Measurements from ENCODE around the gene LGALS3BP.
A peak's percentile ranks its signal among the peaks of the same experiment; 100 is the strongest.
"Not testable (repeated sequence)": the region's sequence is repeated elsewhere in the genome, so short reads cannot be mapped to it uniquely, and the experiment has no call there.

The LGALS3BP gene

GRCh38 chr17:79024901-79025737 lies 45.4 kb upstream of the LGALS3BP start:
- peak overlapping the region; percentile 26 for H3K4me3 ChIP-seq (ENCODE audit: low read depth, low read length)
- DNase-seq (ENCODE audit: low read depth), result no peak
- TF ChIP-seq, protein P1, sequence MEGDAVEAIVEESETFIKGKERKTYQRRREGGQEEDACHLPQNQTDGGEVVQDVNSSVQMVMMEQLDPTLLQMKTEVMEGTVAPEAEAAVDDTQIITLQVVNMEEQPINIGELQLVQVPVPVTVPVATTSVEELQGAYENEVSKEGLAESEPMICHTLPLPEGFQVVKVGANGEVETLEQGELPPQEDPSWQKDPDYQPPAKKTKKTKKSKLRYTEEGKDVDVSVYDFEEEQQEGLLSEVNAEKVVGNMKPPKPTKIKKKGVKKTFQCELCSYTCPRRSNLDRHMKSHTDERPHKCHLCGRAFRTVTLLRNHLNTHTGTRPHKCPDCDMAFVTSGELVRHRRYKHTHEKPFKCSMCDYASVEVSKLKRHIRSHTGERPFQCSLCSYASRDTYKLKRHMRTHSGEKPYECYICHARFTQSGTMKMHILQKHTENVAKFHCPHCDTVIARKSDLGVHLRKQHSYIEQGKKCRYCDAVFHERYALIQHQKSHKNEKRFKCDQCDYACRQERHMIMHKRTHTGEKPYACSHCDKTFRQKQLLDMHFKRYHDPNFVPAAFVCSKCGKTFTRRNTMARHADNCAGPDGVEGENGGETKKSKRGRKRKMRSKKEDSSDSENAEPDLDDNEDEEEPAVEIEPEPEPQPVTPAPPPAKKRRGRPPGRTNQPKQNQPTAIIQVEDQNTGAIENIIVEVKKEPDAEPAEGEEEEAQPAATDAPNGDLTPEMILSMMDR (IDR thresholded peaks at IDR 0.05; ENCODE audit: insufficient read depth, low read depth, low read length, missing control alignments), result no peak

DNA sequence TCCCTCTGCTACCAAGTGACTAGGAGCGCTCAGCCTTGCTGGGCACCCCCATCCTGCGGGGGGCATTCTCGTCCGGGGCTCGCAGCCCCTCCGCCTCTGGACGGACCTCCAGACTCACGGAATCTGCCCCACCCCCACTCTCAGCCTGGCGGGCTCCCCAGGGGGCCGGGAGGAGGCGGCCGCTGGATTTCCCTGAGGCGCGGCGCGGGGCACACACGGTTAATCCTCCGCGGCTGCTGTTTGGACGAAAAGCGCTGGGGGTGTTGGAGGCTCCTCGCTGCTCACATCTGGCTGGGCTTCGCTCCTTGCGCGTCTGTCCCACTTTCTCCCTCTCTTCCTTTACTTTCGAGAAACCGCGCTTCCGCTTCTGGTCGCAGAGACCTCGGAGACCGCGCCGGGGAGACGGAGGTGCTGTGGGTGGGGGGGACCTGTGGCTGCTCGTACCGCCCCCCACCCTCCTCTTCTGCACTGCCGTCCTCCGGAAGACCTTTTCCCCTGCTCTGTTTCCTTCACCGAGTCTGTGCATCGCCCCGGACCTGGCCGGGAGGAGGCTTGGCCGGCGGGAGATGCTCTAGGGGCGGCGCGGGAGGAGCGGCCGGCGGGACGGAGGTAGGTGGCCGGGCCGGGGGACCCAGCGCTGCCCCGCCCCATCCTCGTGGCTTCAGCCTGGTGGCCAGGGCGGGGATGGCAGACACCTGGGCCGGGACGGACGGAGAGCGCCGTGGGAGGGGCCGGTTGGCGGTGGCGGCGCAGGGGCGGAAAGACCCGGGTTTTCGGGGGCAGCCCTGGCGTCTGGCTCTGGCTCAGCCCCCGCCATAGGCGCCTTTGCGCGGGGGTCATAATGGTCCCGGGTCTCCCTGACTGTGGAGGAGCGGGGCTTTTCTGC lies 44.4 kb upstream of the LGALS3BP start, which contains the start of gene C1QTNF1:
Gene C1QTNF1 (plus strand): TSS at position 284 of the 886 bp plus-strand sequence. CDS start 19,800 bp downstream, outside the sequence.
- TF ChIP-seq, protein P1 (IDR thresholded peaks at IDR 0.05; ENCODE audit: insufficient read depth, low read depth, low read length, missing control alignments), result peak; percentile 28
- peak within 1 kb of the TSS; percentile 39 for H3K4me3 ChIP-seq (ENCODE audit: low read depth, low read length)
- DNase-seq (ENCODE audit: low read depth), result peak; percentile 18

GRCh38 chr17:79023180-79023705 lies 43.5 kb upstream of the LGALS3BP start:
- TF ChIP-seq, protein P1 (IDR thresholded peaks at IDR 0.05; ENCODE audit: insufficient read depth, low read depth, low read length, missing control alignments), result no peak
- no peak overlapping the region for H3K4me3 ChIP-seq (ENCODE audit: low read depth, low read length)
- no peak for DNase-seq (ENCODE audit: low read depth)

DNA sequence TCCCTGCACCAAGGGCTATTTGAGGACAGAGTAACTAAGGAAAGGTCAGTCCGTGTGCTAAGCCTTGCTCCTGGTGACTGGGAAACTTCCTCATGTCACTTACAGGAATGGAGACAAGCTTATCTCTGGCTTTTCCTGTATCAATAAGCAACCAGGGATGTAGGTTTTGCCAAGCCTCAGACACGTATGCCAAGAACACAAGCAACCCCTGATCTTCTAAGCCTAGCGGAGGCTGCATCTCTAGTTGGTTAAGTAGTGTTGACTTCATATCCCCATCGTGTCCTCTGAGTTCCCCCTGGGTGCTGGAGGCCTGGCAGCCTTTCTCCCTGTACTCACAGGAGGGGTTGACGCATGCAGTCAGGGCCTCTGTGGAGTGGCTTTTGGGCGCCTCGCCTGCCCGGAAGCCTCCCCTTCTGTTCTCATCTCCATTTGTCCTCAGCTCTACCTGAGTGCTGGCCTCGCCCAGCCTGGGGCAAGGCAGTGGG lies 42.8 kb upstream of the LGALS3BP start:
- no peak overlapping the region for H3K4me3 ChIP-seq (ENCODE audit: low read depth, low read length)
- DNase-seq (ENCODE audit: low read depth), result no peak
- TF ChIP-seq, protein P1 (IDR thresholded peaks at IDR 0.05; ENCODE audit: insufficient read depth, low read depth, low read length, missing control alignments), result no peak

DNA sequence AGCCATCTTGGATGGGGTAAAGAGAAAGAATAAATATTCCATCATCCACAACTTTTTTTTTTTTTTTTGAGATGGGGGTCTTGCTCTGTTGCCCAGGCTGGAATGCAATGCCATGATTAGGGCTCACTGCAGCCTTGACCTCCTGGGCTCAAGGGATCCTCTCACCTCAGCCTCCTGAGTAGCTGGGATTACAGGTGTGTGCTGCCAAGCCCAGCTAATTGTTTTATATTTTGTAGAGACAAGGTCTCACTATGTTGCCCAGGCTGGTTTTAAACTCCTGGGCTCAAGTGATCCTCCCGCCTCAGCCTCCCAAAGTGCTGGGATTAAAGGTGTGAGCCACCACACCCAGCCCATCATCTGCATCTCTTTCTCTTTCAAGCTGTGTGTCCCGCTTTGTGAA lies 42.2 kb upstream of the LGALS3BP start:
- H3K4me3 ChIP-seq (ENCODE audit: low read depth, low read length); DNase-seq (ENCODE audit: low read depth): not testable (repeated sequence)

DNA sequence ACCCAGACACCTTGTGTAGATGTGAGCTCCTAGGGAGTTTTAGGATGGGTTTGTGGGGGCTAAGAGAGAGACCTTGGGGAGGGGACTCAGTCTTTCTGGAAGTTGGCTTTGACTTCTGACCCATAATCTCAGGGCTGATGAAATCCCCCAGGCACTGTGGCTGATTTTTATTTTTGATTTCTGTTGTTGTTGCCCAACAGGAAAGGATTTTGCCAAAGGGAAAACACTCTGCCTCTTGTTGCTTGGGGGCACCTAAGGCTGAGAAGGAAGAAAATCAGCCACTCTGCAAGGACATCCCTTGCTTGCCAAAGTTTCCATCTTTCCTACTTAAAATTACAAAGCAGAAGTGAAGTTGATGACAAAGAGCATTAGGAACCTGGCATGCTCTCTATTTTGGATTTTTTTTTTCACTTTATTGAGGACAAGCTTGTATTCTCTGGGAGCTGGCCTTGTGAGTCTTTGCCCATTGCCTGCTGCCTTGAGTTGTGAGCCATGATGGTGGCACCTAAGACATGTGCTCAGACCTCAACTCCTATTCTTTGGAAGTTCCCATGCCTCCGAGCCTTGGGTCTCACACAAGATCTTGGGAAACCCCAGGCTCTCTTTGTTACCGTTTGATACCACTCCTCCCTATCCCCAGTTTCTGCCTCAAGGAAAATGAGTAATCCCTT lies 41.0 kb upstream of the LGALS3BP start:
- H3K4me3 ChIP-seq (ENCODE audit: low read depth, low read length), result no peak overlapping the region
- TF ChIP-seq, protein P1 (IDR thresholded peaks at IDR 0.05; ENCODE audit: insufficient read depth, low read depth, low read length, missing control alignments), result no peak
- no peak for DNase-seq (ENCODE audit: low read depth)

Measured in GM12865 (cell line).